HEK293T (cell line): ENCODE measurements around the gene TRIM67.
A peak's percentile ranks its signal among the peaks of the same experiment; 100 is the strongest.

Source experiments
- CTCF ChIA-PET: fragments of 350-600 bp; formaldehyde crosslinking; extraction: SDS; loops from one replicate; lab custom pipeline; 2021; ENCODE audit warnings: antibody characterized with exemption, inconsistent platforms; lab: Yijun Ruan, JAX
- POLR2A ChIA-PET: fragments of 350-600 bp; formaldehyde crosslinking; extraction: SDS; loops from one replicate; lab custom pipeline; 2020; ENCODE audit warnings: antibody characterized with exemption, inconsistent platforms; lab: Yijun Ruan, JAX
- DNase-seq: peaks from one replicate; pipeline ENCODE4 v3.0.0; 2012; ENCODE audit warnings: mixed read lengths; ENCODE audit errors: extremely low spot score
- ARNT ChIP-seq: fragments of 450-650 bp; IDR thresholded peaks from 2 replicates; pipeline ENCODE4 v1.6.1; 2017; ENCODE audit warnings: mild to moderate bottlenecking
- BHLHE40 ChIP-seq: fragments of 450-650 bp; IDR thresholded peaks from 2 replicates; pipeline ENCODE4 v1.6.1; 2016; ENCODE audit warnings: mild to moderate bottlenecking, moderate library complexity, borderline replicate concordance
- CTBP1 ChIP-seq: fragments of 450-650 bp; IDR thresholded peaks from 2 replicates; pipeline ENCODE4 v1.6.1; 2016; ENCODE audit warnings: borderline replicate concordance
- ELF4 ChIP-seq: fragments of 450-650 bp; IDR thresholded peaks from 2 replicates; pipeline ENCODE4 v1.6.1; 2017; ENCODE audit warnings: antibody characterized with exemption
- FOXA1 ChIP-seq: fragments of 450-650 bp; IDR thresholded peaks from 2 replicates; pipeline ENCODE4 v1.6.1; 2016; ENCODE audit warnings: mild to moderate bottlenecking
- FOXK2 ChIP-seq: fragments of 450-650 bp; IDR thresholded peaks from 2 replicates; pipeline ENCODE4 v1.6.1; 2016; ENCODE audit warnings: mild to moderate bottlenecking
- FOXM1 ChIP-seq: fragments of 450-650 bp; IDR thresholded peaks from 2 replicates; pipeline ENCODE4 v1.6.1; 2017; ENCODE audit warnings: mild to moderate bottlenecking, borderline replicate concordance
- HDGF ChIP-seq: fragments of 450-650 bp; IDR thresholded peaks from 2 replicates; pipeline ENCODE4 v1.6.1; 2017; ENCODE audit warnings: antibody characterized with exemption, borderline replicate concordance
- L3MBTL2 ChIP-seq: fragments of 450-650 bp; conservative IDR thresholded peaks from 2 replicates; pipeline ENCODE4 v1.6.1; 2016; ENCODE audit warnings: mild to moderate bottlenecking
- LEF1 ChIP-seq: fragments of 450-650 bp; IDR thresholded peaks from 2 replicates; pipeline ENCODE4 v1.6.1; 2017; ENCODE audit warnings: mild to moderate bottlenecking, borderline replicate concordance
- NFRKB ChIP-seq: fragments of 450-650 bp; IDR thresholded peaks from 2 replicates; pipeline ENCODE4 v1.6.1; 2016; ENCODE audit warnings: mild to moderate bottlenecking, moderate library complexity
- PKNOX1 ChIP-seq: fragments of 450-650 bp; IDR thresholded peaks from 2 replicates; pipeline ENCODE4 v1.6.1; 2016
- SP1 ChIP-seq: fragments of 450-650 bp; IDR thresholded peaks from 2 replicates; pipeline ENCODE4 v1.6.1; 2017
- SUZ12 ChIP-seq: fragments of 450-650 bp; IDR thresholded peaks from 2 replicates; pipeline ENCODE4 v1.6.1; 2016; ENCODE audit warnings: mild to moderate bottlenecking
- TARDBP ChIP-seq: fragments of 450-650 bp; IDR thresholded peaks from 2 replicates; pipeline ENCODE4 v1.6.1; 2016
- ZNF384 ChIP-seq: fragments of 450-650 bp; IDR thresholded peaks from 2 replicates; pipeline ENCODE4 v1.6.1; 2016

The TRIM67 gene

GRCh38 chr1:231187571-231187970 lies 25.7 kb downstream of the TRIM67 start:
- no peak for DNase-seq
- POLR2A ChIA-PET = no interaction called here
- TF ChIP-seq TARDBP (no peak), L3MBTL2 (peak; percentile 50), PKNOX1 (no peak), HDGF (no peak), NFRKB (no peak), FOXK2 (no peak), FOXA1 (no peak)
- CTCF ChIA-PET = interaction anchor here (0.9 kb wide), 1 partner anchor 270 kb away, joined by 4 read pairs; no protein-coding TSS in a partner anchor

DNA sequence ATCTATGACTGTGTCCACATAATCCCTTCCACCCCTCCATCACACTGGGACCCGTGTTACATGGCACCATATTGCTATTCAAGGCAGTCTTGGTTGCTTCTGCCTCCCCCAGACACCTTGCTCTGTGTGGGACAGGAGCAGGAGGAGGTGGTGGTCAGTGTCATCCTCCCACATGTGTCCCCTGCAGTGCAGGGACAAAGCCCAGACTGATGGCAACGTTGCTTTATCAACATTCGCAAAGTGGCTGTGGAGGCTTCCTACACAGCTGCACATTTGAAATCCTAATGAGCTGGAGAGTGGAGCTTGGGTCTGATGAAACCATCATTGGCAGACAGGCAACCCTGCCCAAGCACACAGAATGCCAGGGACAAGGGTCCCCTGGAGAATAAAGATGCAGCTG lies 26.2 kb downstream of the TRIM67 start:
- CTCF ChIA-PET = interaction anchor here (0.9 kb wide), 1 partner anchor 270 kb away, joined by 4 read pairs; no protein-coding TSS in a partner anchor
- DNase-seq = no peak
- no peak for TF ChIP-seq CTBP1
- no peak for TF ChIP-seq SP1
- no peak for TF ChIP-seq FOXK2
- no peak for TF ChIP-seq ZNF384
- TF ChIP-seq ELF4 = no peak
- no peak for TF ChIP-seq TARDBP
- TF ChIP-seq ARNT = no peak
- TF ChIP-seq FOXA1 = no peak
- no peak for TF ChIP-seq BHLHE40
- TF ChIP-seq LEF1 = no peak
- no peak for TF ChIP-seq HDGF
- no peak for TF ChIP-seq PKNOX1
- no peak for TF ChIP-seq FOXM1
- POLR2A ChIA-PET = no interaction called here

GRCh38 chr1:231188768-231189167 lies 26.9 kb downstream of the TRIM67 start:
- no peak for DNase-seq
- no peak for TF ChIP-seq CTBP1
- no peak for TF ChIP-seq PKNOX1
- TF ChIP-seq FOXA1 = no peak
- POLR2A ChIA-PET = no interaction called here
- CTCF ChIA-PET = interaction anchor here (0.6 to 0.9 kb wide), 2 partner anchors 191 to 271 kb away, joined by 3 to 4 read pairs; no protein-coding TSS in a partner anchor

- DNase-seq = no peak
- TF ChIP-seq FOXA1 (no peak), BHLHE40 (no peak), ZNF384 (no peak), HDGF (no peak), FOXM1 (no peak), ELF4 (no peak), FOXK2 (no peak), PKNOX1 (no peak), TARDBP (no peak), SP1 (no peak), L3MBTL2 (no peak), SUZ12 (no peak), CTBP1 (no peak)
- CTCF ChIA-PET = no interaction called here
- POLR2A ChIA-PET = no interaction called here
Observed at GRCh38 chr1:231189683-231190270, 27.9 kb downstream of the TRIM67 start.

GRCh38 chr1:231190456-231190855 lies 28.6 kb downstream of the TRIM67 start:
- DNase-seq = no peak
- ChIA-PET CTCF (no interaction called here), POLR2A (no interaction called here)
- no peak for TF ChIP-seq LEF1
- no peak for TF ChIP-seq ZNF384
- TF ChIP-seq FOXA1 = no peak
- no peak for TF ChIP-seq PKNOX1
- no peak for TF ChIP-seq SP1
- no peak for TF ChIP-seq CTBP1
- no peak for TF ChIP-seq NFRKB
- no peak for TF ChIP-seq SUZ12
- no peak for TF ChIP-seq HDGF
- TF ChIP-seq FOXM1 = no peak
- TF ChIP-seq FOXK2 = no peak
- TF ChIP-seq ARNT = no peak
- no peak for TF ChIP-seq TARDBP

DNA sequence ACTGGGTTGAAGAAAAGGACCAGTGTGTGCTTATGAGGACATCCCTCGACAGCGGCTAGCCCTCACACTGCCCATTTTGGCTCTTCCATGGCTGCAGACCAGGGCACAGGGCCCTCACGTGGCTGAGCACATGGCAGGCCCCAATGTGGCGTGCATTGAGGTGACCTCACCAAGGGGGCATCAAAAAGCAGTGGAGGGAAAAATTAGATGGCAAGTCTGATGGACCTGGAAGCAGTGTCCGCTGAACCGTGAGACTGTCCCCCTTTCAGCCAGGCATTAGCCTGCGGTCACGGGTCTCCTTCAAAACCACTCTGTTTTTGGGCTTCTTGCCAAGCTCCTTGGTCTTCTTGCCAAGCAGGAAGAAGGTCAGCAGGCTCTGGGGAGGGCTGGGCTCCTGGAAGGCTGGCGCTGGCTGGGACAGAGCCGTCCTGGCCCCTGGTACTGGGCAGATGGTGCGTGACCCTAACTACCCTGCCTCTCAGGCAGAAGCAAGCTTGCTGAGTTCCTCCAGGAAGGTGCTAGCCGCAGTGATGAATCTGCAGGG lies 30.8 kb downstream of the TRIM67 start:
- CTCF ChIA-PET = no interaction called here
- POLR2A ChIA-PET = no interaction called here
- no peak for DNase-seq
- no peak for TF ChIP-seq BHLHE40
- TF ChIP-seq L3MBTL2 = no peak
- TF ChIP-seq FOXM1 = no peak
- no peak for TF ChIP-seq PKNOX1
- no peak for TF ChIP-seq ELF4
- no peak for TF ChIP-seq FOXK2
- TF ChIP-seq NFRKB = no peak
- no peak for TF ChIP-seq ZNF384
- TF ChIP-seq SP1 = no peak
- no peak for TF ChIP-seq ARNT
- no peak for TF ChIP-seq FOXA1
- no peak for TF ChIP-seq CTBP1
- TF ChIP-seq HDGF = no peak
- TF ChIP-seq LEF1 = no peak
- TF ChIP-seq SUZ12 = no peak
- TF ChIP-seq TARDBP = no peak
